CD4-positive, alpha-beta T cell treated with Interleukin-17A for 1 hour (primary cell): ENCODE measurements around the gene ZNF415.
"Not testable (repeated sequence)": the region's sequence is repeated elsewhere in the genome, so short reads cannot be mapped to it uniquely, and the experiment has no call there.

Source experiments
- DNase-seq: peaks from one replicate; pipeline ENCODE4 v3.0.0-alpha.2; 2020

The ZNF415 gene

GRCh38 chr19:53102206-53102755 is 30.4 kb downstream of the ZNF415 start:
- DNase-seq = no peak

GRCh38 chr19:53101518-53101917 is 31.2 kb downstream of the ZNF415 start:
- DNase-seq = peak; percentile 1

- not testable (repeated sequence) for DNase-seq
Observed at GRCh38 chr19:53098570-53098969, 34.1 kb downstream of the ZNF415 start.

GRCh38 chr19:53096982-53097690 is 35.6 kb downstream of the ZNF415 start:
- not testable (repeated sequence) for DNase-seq

- DNase-seq = not testable (repeated sequence)
Observed at GRCh38 chr19:53096579-53096978, 36.1 kb downstream of the ZNF415 start.

- no peak for DNase-seq
Observed at GRCh38 chr19:53094754-53095575, 37.7 kb downstream of the ZNF415 start.

- DNase-seq = no peak
Observed at GRCh38 chr19:53092723-53093122, 40.0 kb downstream of the ZNF415 start.

- DNase-seq = no peak
Observed at GRCh38 chr19:53091413-53092254, 41.1 kb downstream of the ZNF415 start.

- DNase-seq = no peak
Observed at GRCh38 chr19:53088091-53088490, 44.6 kb downstream of the ZNF415 start.

- DNase-seq = no peak
Observed at GRCh38 chr19:53086949-53087348, 45.8 kb downstream of the ZNF415 start.

- no peak for DNase-seq
Observed at GRCh38 chr19:53085496-53085895, 47.2 kb downstream of the ZNF415 start.

- no peak for DNase-seq
Observed at GRCh38 chr19:53082929-53083328, 49.8 kb downstream of the ZNF415 start.

- DNase-seq = no peak
Observed at GRCh38 chr19:53079313-53079924, 53.3 kb downstream of the ZNF415 start.

- no peak for DNase-seq
Observed at GRCh38 chr19:53078668-53079067, 54.0 kb downstream of the ZNF415 start.

- DNase-seq = no peak
Observed at GRCh38 chr19:53076984-53077383, 55.7 kb downstream of the ZNF415 start.

- no peak for DNase-seq
Observed at GRCh38 chr19:53068834-53069233, 63.9 kb downstream of the ZNF415 start.

GRCh38 chr19:53068199-53068598 is 64.5 kb downstream of the ZNF415 start:
- DNase-seq = no peak

- no peak for DNase-seq
Observed at GRCh38 chr19:53057904-53058580, 74.7 kb downstream of the ZNF415 start.
